Left renal pelvis (tissue), 4 donors: ENCODE results near the gene SLC17A4. TPM values are rescaled to one million over a fixed set of nuclear protein-coding genes. Genes with fewer than 3 reads are reported as not detected.

Source experiments
- DNase-seq, 4 donors: peaks; one replicate each; pipeline ENCODE4 v3.0.0-alpha.2; 2013; ENCODE audit warnings: low read depth in 4 of 4, low spot score in 3 of 4
- polyA plus RNA-seq, 4 donors: library from polyadenylated mRNA; unstranded; fragments of 120-200 nt; gene quantifications; one replicate each; pipeline ENCODE4 v1.2.1, GENCODE V29; 2013; ENCODE audit not compliant: insufficient read length in 4 of 4

SLC17A4 gene, protein sequence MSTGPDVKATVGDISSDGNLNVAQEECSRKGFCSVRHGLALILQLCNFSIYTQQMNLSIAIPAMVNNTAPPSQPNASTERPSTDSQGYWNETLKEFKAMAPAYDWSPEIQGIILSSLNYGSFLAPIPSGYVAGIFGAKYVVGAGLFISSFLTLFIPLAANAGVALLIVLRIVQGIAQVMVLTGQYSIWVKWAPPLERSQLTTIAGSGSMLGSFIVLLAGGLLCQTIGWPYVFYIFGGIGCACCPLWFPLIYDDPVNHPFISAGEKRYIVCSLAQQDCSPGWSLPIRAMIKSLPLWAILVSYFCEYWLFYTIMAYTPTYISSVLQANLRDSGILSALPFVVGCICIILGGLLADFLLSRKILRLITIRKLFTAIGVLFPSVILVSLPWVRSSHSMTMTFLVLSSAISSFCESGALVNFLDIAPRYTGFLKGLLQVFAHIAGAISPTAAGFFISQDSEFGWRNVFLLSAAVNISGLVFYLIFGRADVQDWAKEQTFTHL
- polyA plus RNA-seq: 1 to 10 TPM in 2 of 4 donors, under 1 TPM in 2; 0.14 to 1.8 (median 1.1) TPM

DNA sequence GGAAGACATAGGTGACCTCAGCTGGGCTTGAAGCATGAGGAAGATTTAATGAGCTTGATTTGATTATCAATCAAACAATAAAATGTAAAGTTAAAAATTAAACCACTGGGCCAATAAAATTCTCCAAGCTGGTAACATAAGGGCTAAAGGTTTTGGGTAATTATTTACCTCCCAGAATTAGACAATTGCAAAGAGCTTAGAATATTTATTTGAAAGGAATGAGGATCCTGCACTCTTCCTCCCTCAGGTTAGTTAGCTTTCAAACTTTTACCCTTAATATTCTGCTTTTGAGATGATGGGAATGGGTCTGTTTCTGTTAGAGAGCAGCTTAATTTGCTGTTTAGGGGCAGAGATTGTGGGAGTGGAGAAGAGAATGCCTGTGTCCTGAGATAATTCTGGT lies at the start of gene SLC17A4:
TSS of gene SLC17A4 (plus strand) at position 208 of the 400 bp plus-strand sequence. CDS start 7,221 bp downstream, outside the sequence.
- DNase-seq: no peak

- no peak for DNase-seq
Measured at GRCh38 chr6:25706314-25707014, 48.1 kb upstream of the SLC17A4 start.

- DNase-seq: no peak
Measured at GRCh38 chr6:25709761-25710160, 44.8 kb upstream of the SLC17A4 start.

DNA sequence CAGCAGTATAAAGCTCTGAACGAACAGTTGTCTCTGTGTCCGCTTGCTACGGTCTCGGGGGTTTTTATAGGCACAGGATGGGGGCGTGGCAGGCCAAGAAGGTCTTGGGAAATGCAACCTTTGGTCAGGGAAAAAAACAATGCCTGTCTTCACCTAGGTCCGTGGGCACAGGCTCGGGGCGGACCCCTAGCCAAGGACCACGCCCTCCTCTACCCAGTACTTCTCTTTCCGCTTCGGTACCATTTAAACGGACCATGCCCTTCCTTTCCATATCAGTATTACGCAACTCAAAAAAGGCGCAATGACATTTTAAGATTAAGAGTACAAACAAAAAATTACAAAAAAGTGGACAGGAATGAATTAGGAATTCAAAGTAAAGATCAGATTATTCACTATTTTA lies 44.3 kb upstream of the SLC17A4 start:
- DNase-seq: no peak

DNA sequence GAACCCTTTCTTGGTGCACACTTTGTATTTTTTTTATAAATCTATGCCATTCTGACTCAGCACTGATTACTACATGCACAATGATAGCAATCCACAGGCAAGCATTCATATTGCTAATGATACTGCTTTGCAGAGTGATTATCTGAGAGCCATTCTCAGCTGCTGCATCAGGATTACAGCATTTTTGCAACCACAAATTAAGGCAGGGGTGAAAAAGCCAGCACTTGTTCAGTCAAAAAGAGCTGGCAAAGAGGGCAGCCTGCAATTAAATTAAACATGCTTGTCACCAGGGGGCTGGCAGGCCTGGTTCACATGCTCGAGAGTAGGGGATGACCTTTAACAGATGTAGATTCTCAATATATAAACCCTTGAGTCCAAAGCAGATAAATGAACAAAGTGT lies 40.7 kb upstream of the SLC17A4 start:
- no peak for DNase-seq

GRCh38 chr6:25714765-25715164 lies 39.8 kb upstream of the SLC17A4 start:
- no peak for DNase-seq

GRCh38 chr6:25715794-25716193 lies 38.7 kb upstream of the SLC17A4 start:
- peak in 1 of 4 donors; percentile 5 for DNase-seq

- DNase-seq: peak in 2 of 4 donors; percentile 10 to 17
Measured at GRCh38 chr6:25717866-25718740, 36.4 kb upstream of the SLC17A4 start.

GRCh38 chr6:25726122-25726911 lies 28.2 kb upstream of the SLC17A4 start:
- DNase-seq: no peak

DNA sequence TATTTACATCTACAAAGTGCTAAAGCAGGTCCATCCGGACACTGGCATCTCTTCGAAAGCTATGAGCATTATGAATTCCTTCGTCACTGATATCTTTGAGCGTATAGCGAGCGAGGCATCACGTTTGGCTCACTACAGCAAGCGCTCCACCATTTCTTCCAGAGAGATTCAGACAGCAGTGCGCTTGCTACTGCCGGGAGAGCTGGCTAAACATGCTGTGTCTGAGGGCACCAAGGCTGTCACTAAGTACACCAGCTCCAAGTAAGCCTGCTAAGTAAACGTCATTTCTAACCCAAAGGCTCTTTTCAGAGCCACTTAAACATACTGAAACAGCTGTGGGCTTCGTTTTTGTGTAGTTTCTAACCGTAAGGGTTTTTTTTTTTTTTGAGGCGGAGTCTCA lies 27.5 kb upstream of the SLC17A4 start:
- no peak for DNase-seq

DNA sequence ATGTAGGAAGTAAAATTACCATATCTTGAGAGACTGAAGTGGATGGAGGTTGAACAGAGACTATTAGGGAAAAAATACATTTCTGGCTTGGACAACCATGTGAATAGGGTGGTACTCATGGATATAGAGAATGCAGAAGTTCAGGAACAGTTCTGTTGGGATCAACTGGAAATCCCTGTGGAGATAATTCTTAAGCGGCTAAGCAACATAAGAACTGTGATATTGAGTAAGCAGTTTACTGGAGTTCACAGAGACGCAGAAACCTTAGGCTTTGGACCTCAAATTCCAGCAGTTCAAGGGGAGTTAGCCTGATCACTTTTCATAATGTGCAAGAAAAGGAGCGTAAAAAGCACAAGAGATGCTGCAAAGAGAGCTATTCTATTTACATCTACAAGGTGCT lies 23.6 kb upstream of the SLC17A4 start:
- DNase-seq: no peak

DNA sequence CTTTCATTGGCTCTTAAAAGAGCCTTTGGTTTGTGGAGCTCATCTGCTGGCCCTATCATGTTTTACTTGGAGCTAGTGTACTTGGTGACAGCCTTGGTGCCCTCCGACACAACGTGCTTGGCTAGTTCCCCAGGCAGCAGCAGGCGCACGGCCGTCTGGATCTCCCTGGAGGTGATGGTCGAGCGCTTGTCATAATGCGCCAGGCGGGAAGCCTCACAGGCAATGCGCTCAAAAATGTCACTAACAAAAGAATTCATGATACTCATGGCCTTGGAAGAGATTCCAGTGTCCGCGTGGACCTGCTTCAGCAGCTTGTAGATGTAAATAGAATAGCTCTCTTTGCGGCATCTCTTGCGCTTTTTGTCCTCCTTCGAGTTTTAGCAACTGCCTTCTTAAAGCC lies 22.8 kb upstream of the SLC17A4 start:
- no peak for DNase-seq

GRCh38 chr6:25732468-25733198 lies 21.9 kb upstream of the SLC17A4 start:
- no peak for DNase-seq

DNA sequence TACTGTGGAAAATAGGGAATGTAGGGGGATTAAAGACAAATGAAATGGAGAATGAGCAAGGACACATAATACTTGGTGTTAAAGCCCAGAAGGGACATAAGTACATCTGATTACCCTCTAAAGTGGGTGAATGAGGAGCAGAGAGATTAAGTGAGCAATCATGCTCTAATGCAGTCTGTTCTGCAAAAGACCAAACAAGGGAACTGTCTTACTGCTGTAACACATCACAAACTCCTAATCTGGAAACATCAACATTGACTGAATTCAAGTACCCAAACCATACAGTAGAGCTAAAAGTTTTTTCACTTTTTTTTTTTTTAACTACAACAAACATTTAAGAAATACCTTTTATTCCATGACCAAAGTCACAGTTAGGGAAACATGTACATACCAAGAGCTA lies 19.3 kb upstream of the SLC17A4 start:
- no peak for DNase-seq

GRCh38 chr6:25743868-25744267 lies 10.7 kb upstream of the SLC17A4 start:
- DNase-seq: no peak

- no peak for DNase-seq
Measured at GRCh38 chr6:25745836-25746235, 8.7 kb upstream of the SLC17A4 start.

- DNase-seq: no peak
Measured at GRCh38 chr6:25746968-25747367, 7.6 kb upstream of the SLC17A4 start.

- no peak for DNase-seq
Measured at GRCh38 chr6:25747477-25747876, 7.1 kb upstream of the SLC17A4 start.

DNA sequence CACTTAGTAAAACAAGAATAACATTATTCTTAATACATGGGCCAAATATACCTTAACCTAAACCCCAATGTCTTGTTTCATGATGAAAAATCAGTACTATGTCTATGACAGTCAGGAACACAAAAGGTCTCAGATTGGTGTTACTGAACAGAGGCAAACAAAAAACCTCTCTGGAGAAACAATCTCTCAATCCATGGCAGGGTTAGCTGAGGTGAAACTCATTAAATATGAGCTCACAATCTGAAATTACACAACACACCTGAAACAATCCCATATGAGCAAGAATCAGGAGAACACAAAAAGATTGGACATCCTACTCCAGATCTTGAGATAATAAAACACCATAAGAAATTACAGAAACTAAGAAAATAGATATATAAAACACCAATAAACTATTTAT lies 6.5 kb upstream of the SLC17A4 start:
- no peak for DNase-seq
